Suprapubic skin (tissue), 3 donors: ENCODE results near the gene TMEM250.

ENCODE experiments used
- POLR2A ChIP-seq, 2 donors: fragments of 450-650 bp; IDR thresholded peaks; one replicate each; pipeline ENCODE4 v1.6.1; 2017; ENCODE audit warnings: antibody characterized with exemption in 2 of 2, mild to moderate bottlenecking in 2 of 2, moderate library complexity in 2 of 2
- TF ChIP-seq, protein P1 (sequence below), 2 donors: fragments of 200-600 bp in 1 of 2; fragments of 450-650 bp in 1 of 2; sonication (generic) in 1 of 2; IDR thresholded peaks; one replicate each; pipeline ENCODE4 v1.5.1; 2016 to 2019; ENCODE audit warnings: antibody characterized with exemption in 2 of 2, mild to moderate bottlenecking in 1 of 2, moderate library complexity in 1 of 2

GRCh38 chr9:136090056-136090735 lies 28.5 kb downstream of the TMEM250 start:
- TF ChIP-seq, protein P1, sequence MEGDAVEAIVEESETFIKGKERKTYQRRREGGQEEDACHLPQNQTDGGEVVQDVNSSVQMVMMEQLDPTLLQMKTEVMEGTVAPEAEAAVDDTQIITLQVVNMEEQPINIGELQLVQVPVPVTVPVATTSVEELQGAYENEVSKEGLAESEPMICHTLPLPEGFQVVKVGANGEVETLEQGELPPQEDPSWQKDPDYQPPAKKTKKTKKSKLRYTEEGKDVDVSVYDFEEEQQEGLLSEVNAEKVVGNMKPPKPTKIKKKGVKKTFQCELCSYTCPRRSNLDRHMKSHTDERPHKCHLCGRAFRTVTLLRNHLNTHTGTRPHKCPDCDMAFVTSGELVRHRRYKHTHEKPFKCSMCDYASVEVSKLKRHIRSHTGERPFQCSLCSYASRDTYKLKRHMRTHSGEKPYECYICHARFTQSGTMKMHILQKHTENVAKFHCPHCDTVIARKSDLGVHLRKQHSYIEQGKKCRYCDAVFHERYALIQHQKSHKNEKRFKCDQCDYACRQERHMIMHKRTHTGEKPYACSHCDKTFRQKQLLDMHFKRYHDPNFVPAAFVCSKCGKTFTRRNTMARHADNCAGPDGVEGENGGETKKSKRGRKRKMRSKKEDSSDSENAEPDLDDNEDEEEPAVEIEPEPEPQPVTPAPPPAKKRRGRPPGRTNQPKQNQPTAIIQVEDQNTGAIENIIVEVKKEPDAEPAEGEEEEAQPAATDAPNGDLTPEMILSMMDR (IDR thresholded peaks at IDR 0.05), result no peak
- no peak for TF ChIP-seq POLR2A (IDR thresholded peaks at IDR 0.05)
